Measurements from ENCODE around the gene ITPRIPL2.

The ITPRIPL2 gene

DNA sequence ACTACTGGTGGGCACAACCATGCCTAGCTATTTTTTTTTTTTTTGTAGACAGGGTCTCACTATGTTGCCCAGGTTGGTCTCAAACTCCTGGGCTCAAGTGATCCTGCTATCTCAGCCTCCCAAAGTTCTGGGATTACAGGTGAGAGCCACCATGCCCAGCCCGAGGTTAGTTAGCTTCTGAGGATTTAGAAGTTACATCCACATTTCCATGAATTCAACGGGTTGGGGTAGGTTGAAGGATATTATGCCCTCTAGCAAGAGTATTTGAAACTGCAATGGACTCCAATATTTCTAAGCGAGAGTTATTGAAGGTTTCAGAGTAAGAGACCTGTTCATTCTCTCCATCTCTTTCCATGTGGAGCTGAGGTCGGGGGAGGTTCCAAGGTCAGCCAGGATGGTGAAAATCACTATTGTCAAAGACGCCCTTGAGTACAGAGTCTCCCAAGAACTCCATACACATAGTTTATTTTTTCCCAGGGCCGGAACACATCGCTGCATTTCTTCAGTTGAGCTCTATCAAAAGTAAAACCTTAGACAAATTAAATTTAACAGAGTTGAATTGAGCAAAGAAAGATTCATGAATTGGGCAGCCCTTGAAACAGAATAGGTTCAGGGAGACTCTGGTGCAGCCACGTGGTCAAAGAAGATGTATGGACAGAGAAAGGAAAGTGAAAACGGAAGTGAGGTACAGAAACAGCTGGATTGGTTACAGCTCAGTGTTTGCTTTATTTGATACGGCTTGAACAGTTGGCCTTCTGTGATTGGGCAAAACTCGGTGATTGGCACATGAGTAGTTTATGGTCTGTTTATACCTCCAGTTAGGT is 19.0 kb upstream of the ITPRIPL2 start:
- no peak overlapping the region for H3K9ac ChIP-seq (ENCODE audit: low read depth, low read length)
- H3K27me3 ChIP-seq (ENCODE audit: insufficient read depth, low read length): no peaks in the 10 kb centered on the region
- no peak overlapping the region for H3K27ac ChIP-seq (ENCODE audit: low read depth, low read length)
- 92% methylated on average over 11 of the region's 11 CpGs for WGBS
- H3K4me3 ChIP-seq (ENCODE audit: low read length): no peak overlapping the region
- peaks cover 5% of the 10 kb centered on the region; the same call in 1 of the 2 replicates for H3K9me3 ChIP-seq (ENCODE audit: insufficient read depth, low read depth, low read length)
- H3K36me3 ChIP-seq (ENCODE audit: insufficient read depth, low read length): no peaks in the 10 kb centered on the region
- no peaks in the 10 kb centered on the region; the same call in 1 of the 2 replicates for H3K4me1 ChIP-seq (ENCODE audit: insufficient read depth, low read length)

DNA sequence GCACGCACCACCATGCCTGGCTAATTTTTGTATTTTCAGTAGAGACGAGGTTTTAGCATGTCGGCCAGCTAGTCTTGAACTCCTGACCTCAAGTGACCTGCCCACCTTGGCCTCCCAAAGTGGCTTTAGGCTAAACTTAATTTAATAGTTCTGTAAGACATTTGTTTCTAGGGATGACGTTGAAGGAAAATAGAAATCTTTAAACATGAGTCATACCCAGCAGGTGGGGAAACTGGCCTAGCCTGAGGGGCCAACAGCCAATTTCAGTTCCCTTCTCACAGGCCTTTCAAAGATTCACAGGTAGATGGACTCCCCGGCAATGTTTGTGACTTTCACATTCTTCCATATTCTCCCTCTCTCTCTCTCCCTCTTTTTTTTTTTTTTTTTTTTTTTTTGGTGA is 18.1 kb upstream of the ITPRIPL2 start:
- Histone ChIP-seq H3K27me3 (ENCODE audit: insufficient read depth, low read length) (no peaks in the 10 kb centered on the region), H3K36me3 (ENCODE audit: insufficient read depth, low read length) (no peaks in the 10 kb centered on the region), H3K4me3 (ENCODE audit: low read length) (no peak overlapping the region), H3K9me3 (ENCODE audit: insufficient read depth, low read depth, low read length) (peaks cover 5% of the 10 kb centered on the region; the same call in 1 of the 2 replicates), H3K9ac (ENCODE audit: low read depth, low read length) (no peak overlapping the region), H3K27ac (ENCODE audit: low read depth, low read length) (no peak overlapping the region), H3K4me1 (ENCODE audit: insufficient read depth, low read length) (no peaks in the 10 kb centered on the region; the same call in 1 of the 2 replicates)
- WGBS: 86% methylated on average over 4 of the region's 5 CpGs

DNA sequence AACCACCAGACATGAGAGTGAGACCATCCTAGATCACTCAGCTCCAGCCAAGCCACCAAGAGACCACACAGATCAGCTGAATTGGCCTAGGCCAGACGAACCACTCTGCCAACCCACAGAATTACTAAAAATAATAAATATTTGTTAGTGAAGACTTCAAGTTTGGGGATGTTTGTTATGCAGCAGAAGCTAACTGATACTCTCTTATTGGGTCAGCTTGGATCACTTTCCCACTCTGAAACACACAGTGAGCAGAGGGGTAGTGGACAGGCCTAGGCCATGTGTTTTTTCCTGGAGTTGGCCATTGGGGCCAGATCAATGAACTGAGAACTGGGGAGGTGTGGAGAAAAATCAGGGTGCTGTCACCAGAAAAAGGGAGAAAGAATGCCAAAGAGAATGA is 15.6 kb upstream of the ITPRIPL2 start:
- Histone ChIP-seq H3K9me3 (ENCODE audit: insufficient read depth, low read depth, low read length) (peaks cover 5% of the 10 kb centered on the region; the same call in 1 of the 2 replicates), H3K36me3 (ENCODE audit: insufficient read depth, low read length) (no peaks in the 10 kb centered on the region), H3K4me1 (ENCODE audit: insufficient read depth, low read length) (no peaks in the 10 kb centered on the region; the same call in 1 of the 2 replicates), H3K4me3 (ENCODE audit: low read length) (no peak overlapping the region), H3K9ac (ENCODE audit: low read depth, low read length) (no peak overlapping the region), H3K27ac (ENCODE audit: low read depth, low read length) (no peak overlapping the region), H3K27me3 (ENCODE audit: insufficient read depth, low read length) (no peaks in the 10 kb centered on the region)
- no CpG with 5 or more reads among the region's 1 CpG for WGBS

GRCh38 chr16:19102187-19102872 is 11.4 kb upstream of the ITPRIPL2 start:
- H3K27me3 ChIP-seq (ENCODE audit: insufficient read depth, low read length): no peaks in the 10 kb centered on the region
- H3K27ac ChIP-seq (ENCODE audit: low read depth, low read length): no peak overlapping the region
- H3K4me1 ChIP-seq (ENCODE audit: insufficient read depth, low read length): no peaks in the 10 kb centered on the region
- 93% methylated on average over 16 of the region's 16 CpGs for WGBS
- no peak overlapping the region for H3K9ac ChIP-seq (ENCODE audit: low read depth, low read length)
- H3K9me3 ChIP-seq (ENCODE audit: insufficient read depth, low read depth, low read length): peaks cover 5% of the 10 kb centered on the region; the same call in 1 of the 2 replicates
- no peaks in the 10 kb centered on the region for H3K36me3 ChIP-seq (ENCODE audit: insufficient read depth, low read length)
- H3K4me3 ChIP-seq (ENCODE audit: low read length): no peak overlapping the region

- Histone ChIP-seq H3K9ac (ENCODE audit: low read depth, low read length) (no peak overlapping the region), H3K4me3 (ENCODE audit: low read length) (no peak overlapping the region), H3K27me3 (ENCODE audit: insufficient read depth, low read length) (no peaks in the 10 kb centered on the region), H3K36me3 (ENCODE audit: insufficient read depth, low read length) (no peaks in the 10 kb centered on the region), H3K27ac (ENCODE audit: low read depth, low read length) (no peak overlapping the region), H3K9me3 (ENCODE audit: insufficient read depth, low read depth, low read length) (no peaks in the 10 kb centered on the region), H3K4me1 (ENCODE audit: insufficient read depth, low read length) (no peaks in the 10 kb centered on the region)
- 76% methylated on average over 5 of the region's 5 CpGs for WGBS
Measured at GRCh38 chr16:19104607-19105006, 9.2 kb upstream of the ITPRIPL2 start.

DNA sequence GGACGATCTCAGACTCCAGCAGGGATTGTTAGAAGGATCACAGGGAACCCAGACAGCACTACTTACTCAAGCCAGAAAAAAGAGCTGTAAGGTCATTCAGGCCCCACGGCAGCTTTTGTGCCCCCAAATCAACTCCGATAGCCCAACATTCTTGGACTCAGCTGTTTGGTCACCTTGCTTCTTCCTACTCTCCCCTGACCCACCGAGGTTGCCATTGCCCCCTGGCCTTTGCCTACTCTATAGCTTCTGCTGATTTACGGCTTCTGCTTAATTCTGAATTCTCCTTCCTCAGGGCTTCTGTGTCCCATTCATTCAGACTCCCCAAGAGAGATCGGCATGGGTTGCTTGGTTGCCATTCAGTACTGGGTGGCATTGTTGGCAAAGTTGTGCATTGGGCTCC is 8.6 kb upstream of the ITPRIPL2 start:
- Histone ChIP-seq H3K9me3 (ENCODE audit: insufficient read depth, low read depth, low read length) (no peaks in the 10 kb centered on the region), H3K27me3 (ENCODE audit: insufficient read depth, low read length) (no peaks in the 10 kb centered on the region), H3K36me3 (ENCODE audit: insufficient read depth, low read length) (no peaks in the 10 kb centered on the region), H3K4me3 (ENCODE audit: low read length) (no peak overlapping the region), H3K9ac (ENCODE audit: low read depth, low read length) (no peak overlapping the region), H3K4me1 (ENCODE audit: insufficient read depth, low read length) (no peaks in the 10 kb centered on the region), H3K27ac (ENCODE audit: low read depth, low read length) (no peak overlapping the region)
- WGBS: 92% methylated on average over 6 of the region's 6 CpGs

- Histone ChIP-seq H3K9me3 (ENCODE audit: insufficient read depth, low read depth, low read length) (no peaks in the 10 kb centered on the region), H3K4me1 (ENCODE audit: insufficient read depth, low read length) (no peaks in the 10 kb centered on the region), H3K27me3 (ENCODE audit: insufficient read depth, low read length) (no peaks in the 10 kb centered on the region), H3K9ac (ENCODE audit: low read depth, low read length) (no peak overlapping the region), H3K36me3 (ENCODE audit: insufficient read depth, low read length) (no peaks in the 10 kb centered on the region), H3K4me3 (ENCODE audit: low read length) (no peak overlapping the region), H3K27ac (ENCODE audit: low read depth, low read length) (no peak overlapping the region)
- 74% methylated on average over 11 of the region's 11 CpGs for WGBS
Measured at GRCh38 chr16:19105891-19106624, 7.7 kb upstream of the ITPRIPL2 start.

- WGBS: 84% methylated on average over 2 of the region's 2 CpGs
- H3K4me1 ChIP-seq (ENCODE audit: insufficient read depth, low read length): no peaks in the 10 kb centered on the region
Measured at GRCh38 chr16:19106625-19107020, 7.1 kb upstream of the ITPRIPL2 start.

DNA sequence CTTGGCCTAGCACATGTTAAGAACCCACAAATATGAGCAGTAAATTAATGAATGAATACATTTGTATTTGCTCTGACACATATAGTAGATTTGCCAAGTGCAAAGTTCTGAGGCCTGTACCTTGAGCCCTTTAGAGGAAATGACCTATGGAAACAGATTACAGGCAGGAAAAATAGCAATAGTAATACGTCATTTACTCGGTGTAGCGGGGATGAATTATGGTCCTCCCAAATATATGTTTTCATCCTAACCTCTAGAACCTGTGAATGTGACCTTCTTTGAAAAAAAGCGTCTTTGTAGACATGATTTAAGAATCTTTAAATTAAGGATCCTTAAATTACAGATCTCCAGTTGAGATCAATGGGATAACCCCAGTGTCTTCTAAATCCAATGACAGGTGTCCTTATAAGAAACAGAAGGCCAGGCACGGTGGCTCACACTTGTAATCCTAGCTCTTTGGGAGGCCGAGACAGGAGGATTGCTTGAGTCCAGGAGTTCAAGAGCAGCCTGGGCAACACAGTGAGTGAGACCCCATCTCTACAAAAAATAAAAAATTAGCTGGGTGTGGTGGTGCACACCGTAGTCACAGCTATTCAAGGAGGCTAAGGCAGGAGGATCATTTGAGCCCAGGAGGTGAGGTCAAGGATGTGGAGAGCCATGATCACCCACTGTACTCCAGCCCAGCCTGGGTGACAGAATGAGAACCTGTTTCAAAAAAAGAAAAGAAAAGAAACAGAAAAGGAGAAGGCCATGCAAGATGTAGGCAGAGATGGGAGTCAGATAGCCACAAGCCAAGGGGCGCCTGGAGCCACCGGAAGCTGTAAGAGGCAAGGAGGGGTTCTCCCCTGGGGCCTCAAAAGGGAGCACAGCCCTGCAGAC is 5.1 kb upstream of the ITPRIPL2 start:
- Histone ChIP-seq H3K4me3 (ENCODE audit: low read length) (no peak overlapping the region), H3K4me1 (ENCODE audit: insufficient read depth, low read length) (peaks cover 3% of the 10 kb centered on the region; the same call in 1 of the 2 replicates), H3K9ac (ENCODE audit: low read depth, low read length) (no peak overlapping the region), H3K36me3 (ENCODE audit: insufficient read depth, low read length) (no peaks in the 10 kb centered on the region), H3K9me3 (ENCODE audit: insufficient read depth, low read depth, low read length) (no peaks in the 10 kb centered on the region), H3K27me3 (ENCODE audit: insufficient read depth, low read length) (peaks cover 12% of the 10 kb centered on the region), H3K27ac (ENCODE audit: low read depth, low read length) (no peak overlapping the region)
- 91% methylated on average over 9 of the region's 9 CpGs for WGBS

More at GRCh38 chr16:19106625-19107020, 7.1 kb upstream of the ITPRIPL2 start:
- Histone ChIP-seq H3K36me3 (ENCODE audit: insufficient read depth, low read length) (no peaks in the 10 kb centered on the region), H3K9me3 (ENCODE audit: insufficient read depth, low read depth, low read length) (no peaks in the 10 kb centered on the region), H3K27ac (ENCODE audit: low read depth, low read length) (no peak overlapping the region), H3K27me3 (ENCODE audit: insufficient read depth, low read length) (no peaks in the 10 kb centered on the region), H3K9ac (ENCODE audit: low read depth, low read length) (no peak overlapping the region), H3K4me3 (ENCODE audit: low read length) (no peak overlapping the region)

DNA sequence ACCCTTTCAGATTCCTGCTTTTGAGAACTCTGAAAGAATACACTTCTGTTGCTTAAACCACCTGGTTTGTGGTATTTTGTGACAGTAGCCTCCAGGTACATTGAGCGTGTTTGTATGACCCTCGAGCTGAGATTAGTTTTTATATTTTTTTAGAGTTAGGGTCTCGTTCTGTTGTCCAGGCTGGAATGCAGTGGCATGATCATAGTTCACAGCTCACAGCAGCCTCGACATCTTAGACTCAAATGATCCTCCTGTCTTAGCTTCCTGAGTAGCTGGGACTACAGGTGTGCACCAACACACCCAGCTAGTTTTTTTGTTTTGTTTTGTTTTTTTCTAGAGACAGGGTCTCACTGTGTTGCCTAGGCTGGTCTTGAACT is 4.5 kb upstream of the ITPRIPL2 start:
- Histone ChIP-seq H3K4me1 (ENCODE audit: insufficient read depth, low read length) (peaks cover 3% of the 10 kb centered on the region; the same call in 1 of the 2 replicates), H3K9me3 (ENCODE audit: insufficient read depth, low read depth, low read length) (no peaks in the 10 kb centered on the region), H3K27me3 (ENCODE audit: insufficient read depth, low read length) (peaks cover 18% of the 10 kb centered on the region), H3K36me3 (ENCODE audit: insufficient read depth, low read length) (no peaks in the 10 kb centered on the region), H3K4me3 (ENCODE audit: low read length) (no peak overlapping the region), H3K27ac (ENCODE audit: low read depth, low read length) (no peak overlapping the region), H3K9ac (ENCODE audit: low read depth, low read length) (no peak overlapping the region)
- 93% methylated on average over 4 of the region's 4 CpGs for WGBS

Data from HUES64 (cell line).